Hematopoietic multipotent progenitor cell treated with erythropoietin and hydrocortisone succinate and interleukin-3 and kit ligand, for 15 days (in vitro differentiated cells): Measurements from ENCODE around the gene EHF.

Source experiments
- DNase-seq: peaks from one replicate; pipeline ENCODE4 v3.0.0-alpha.2; 2015; ENCODE audit warnings: low spot score

The EHF gene

DNA sequence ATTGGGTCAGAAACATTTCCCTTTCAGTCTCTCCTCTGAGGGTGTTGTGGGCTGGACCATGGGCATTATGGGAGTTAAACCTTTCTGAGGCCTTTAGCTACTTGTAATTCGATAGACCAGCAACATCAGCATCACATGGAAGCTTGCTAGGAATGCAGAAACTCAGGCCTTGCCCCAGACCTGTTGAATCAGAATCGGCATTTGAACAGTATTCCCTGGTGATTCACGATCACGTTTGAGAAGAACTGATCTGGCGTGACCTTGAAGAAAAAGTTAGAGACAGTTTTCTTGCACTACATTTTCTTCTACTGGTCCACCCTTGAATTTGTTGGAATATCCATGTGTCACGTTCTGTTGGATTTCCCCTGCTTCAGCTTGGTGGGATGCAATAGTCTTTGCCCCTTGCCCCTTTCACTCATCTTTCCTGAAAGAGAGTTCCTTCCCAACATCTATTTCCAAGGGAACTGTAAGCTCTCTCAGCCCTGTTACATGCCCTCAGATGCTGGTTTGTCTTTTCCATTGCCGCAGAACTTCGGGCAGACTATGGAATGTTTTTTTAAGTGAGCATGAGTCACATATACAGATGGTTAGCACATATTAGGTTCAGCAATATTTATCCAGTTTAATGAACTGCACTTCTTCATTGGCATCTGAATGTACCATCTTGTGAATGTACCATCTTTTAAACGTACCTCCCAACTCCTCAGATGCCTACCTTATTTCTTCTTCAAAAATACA, 23.9 kb downstream of the EHF start:
- no peak for DNase-seq

DNA sequence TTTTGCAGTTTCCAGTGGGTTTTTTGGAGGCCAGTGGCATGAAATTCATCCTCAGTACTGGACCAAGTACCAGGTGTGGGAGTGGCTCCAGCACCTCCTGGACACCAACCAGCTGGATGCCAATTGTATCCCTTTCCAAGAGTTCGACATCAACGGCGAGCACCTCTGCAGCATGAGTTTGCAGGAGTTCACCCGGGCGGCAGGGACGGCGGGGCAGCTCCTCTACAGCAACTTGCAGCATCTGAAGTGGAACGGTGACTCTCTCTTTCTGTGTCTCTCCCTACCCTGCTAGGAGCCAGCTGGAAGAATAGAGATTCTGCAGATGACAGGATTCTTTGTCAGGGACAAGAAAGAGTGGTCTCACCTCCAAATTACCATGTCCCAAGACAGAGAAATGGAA, 25.5 kb downstream of the EHF start:
- no peak for DNase-seq

DNA sequence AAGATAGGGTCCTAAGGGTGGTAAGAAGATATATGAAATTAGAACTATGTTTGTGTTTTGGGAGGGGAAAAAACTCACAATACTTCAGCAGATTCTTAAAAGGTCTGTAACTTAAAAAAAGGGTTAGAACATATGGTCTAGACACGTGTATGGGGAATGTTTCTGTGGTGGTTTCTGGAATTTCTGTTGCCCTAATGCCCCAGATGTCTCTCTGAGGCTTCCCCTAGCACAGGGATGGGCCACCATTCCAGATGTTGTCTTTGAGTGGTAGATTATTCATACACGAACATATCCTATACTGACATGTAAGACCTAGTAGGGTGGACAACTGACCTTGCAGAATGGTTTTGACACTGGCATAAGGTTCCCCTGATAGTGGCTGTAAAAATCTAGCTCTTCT, 26.2 kb downstream of the EHF start:
- DNase-seq = no peak

DNA sequence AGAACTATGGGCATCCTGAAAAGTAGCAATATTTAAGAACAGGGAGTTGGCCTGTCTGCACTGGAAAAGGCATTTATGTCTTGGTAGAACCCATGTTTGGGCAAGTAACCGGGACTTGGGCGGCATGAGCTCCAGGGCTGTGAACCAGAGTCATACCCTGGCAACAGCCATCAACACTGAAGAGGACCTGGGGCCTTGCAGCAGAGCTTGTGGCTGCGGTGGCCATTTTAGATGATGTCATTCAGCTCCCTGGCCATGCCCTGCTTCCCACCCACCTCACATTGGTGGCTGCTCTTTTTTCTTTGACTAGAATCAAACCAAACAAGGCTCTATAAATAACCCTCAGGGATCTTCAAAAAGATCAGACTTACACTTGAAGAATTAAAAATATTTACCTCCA, 26.6 kb downstream of the EHF start:
- no peak for DNase-seq

DNA sequence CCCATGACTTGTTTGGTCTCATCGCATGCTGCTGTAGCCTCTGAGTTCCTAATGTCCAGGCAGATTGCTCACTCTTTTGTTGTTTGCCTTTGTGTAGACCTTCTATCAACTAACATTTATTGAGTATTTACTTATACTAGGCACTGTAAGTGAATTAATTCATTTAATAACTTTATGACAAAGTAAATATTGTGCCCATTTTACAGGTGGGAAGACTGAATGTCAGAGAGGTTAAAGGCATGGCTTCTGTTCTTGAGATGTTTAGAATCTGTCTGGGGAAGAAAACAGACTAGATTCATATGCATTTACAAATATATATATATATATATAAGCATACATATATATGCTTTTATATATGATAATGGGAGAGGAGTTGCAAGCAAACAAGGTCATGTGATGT, 27.1 kb downstream of the EHF start:
- DNase-seq = no peak

DNA sequence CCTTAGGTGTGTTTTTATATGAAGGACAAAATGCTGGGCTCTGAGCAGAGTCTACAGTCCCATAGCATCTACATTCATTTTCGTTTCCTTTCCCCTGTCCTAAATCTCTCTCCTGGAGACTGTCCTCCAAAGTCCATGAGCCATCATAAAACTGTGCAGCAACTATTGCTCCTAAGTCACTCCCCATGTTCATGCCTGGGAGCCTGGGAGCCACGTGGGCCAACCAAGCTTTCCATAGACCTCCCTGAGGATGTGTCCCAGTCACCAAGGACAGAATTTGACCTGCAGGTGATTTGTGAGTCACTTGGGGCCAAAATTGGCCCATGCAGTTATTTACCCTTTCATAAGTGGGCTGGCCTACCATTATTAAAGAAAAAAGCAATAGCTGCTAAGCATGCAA, 28.7 kb downstream of the EHF start:
- no peak for DNase-seq

DNA sequence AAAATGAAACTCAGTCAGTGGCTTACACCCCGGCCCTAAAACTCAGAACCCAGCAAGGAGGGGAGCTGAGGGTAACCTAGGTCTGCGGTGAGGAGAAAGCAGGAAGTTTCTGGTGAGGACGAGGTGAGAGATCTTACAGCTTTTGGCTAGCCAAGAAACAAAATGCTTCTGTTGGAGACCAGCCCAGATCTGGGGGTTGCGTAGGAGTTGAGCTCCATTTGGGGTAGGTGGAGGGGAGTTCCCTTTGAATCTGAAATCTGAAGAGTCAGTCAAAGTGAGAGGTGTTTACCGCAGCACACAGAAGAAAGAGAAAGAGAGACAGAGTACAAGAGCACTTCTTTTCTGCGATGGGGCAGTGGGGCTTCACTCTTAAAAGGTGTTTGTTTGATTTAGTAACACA, 29.6 kb downstream of the EHF start:
- no peak for DNase-seq

DNA sequence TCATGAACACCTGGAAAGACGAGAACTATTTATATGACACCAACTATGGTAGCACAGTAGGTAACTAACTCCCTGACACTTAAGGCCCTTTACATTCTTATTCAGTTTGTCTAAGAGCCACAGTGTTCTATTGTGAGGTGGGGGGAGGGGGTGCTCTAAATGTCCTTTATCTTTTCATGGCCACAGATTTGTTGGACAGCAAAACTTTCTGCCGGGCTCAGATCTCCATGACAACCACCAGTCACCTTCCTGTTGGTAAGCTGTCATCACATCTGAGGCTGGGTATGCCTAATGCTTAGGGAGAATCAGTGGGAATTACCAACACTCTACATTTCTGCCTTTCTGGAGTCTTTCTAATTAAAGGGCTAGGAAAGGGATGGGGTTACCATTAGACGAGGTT, 30.7 kb downstream of the EHF start:
- DNase-seq = no peak

DNA sequence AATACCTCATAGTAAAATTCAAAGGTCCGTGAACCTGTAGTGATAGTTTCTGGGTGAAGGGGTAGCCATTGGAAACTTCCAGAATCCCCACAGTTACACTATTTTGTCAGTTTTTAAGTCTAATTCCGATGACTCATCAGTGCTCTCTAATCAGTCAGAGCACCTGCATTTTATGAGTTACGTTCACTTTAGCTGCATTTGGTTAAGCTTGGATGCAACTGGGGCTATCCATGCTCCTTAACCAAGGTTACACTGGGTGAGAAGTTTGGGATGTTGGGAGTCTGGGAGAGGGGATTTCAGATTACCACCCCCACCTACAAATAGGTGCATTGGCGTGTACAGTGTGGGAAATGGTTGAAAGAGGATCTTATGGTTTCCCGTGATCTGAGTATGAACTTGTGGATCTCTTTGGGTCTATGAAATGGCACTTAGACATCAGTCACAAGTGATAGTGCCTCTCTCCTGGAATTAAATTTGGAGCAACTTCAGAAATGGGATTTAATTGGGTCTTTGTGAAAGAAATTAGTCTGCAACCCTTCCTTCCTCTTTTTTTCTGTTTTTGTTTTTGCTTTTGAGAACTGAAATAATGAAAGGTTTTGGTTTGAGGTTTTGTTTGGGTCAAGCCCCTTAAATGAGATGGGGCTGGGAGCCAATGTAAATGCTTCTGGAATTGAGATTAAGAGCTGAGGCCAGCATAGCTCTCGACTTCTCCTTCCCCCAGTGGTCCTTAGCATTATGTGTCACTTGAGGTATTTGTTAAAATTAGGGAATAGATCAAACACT, 31.5 kb downstream of the EHF start:
- DNase-seq = no peak

DNA sequence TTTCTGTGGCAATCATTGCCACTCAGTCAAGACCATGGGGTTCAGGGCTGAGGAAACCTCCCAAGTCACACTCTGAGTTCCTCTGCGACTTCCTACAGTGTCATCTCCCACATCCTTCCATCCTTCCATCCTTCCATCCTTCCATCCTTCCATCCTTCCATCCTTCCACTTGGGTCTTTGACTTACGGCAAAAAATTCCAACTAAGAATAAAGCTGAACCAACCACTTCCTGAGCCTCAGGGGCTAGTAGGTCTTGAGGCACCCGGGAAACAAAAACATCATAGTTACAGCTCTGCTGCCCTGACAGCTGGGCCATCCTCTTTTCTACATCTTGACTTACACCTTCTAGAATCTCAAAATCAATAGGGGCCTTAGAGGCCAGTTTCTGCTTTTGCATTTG, 32.1 kb downstream of the EHF start:
- no peak for DNase-seq

DNA sequence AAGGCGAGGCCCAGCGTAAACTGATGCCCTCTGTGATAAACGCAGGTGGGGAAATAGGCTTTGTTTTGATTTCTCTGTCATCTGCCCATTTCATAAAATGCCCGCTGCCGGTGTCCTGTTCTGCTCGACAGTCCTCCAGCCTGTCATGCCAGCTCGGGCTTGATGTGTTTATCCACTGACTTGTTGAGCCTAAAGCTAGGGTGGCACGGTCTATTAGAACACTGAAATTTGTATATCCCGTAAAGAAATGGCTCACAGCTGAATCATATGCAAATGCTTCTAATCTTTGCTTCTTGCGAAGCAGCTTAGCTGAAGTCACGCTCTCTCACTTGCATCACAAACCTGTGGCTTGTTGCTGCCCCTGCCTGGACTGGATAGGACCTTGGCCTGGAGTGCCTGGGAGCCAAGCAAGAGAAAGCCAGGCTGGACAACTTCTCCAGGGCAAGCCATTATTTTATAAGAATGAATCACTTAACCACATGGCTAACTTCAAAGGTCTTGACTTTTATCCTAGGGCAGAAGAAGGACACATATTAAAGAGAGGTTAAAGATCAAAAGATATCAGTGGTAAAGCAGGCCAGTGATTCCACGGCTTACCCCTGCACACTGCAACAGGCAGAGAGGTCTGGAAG, 33.1 kb downstream of the EHF start:
- DNase-seq = no peak

DNA sequence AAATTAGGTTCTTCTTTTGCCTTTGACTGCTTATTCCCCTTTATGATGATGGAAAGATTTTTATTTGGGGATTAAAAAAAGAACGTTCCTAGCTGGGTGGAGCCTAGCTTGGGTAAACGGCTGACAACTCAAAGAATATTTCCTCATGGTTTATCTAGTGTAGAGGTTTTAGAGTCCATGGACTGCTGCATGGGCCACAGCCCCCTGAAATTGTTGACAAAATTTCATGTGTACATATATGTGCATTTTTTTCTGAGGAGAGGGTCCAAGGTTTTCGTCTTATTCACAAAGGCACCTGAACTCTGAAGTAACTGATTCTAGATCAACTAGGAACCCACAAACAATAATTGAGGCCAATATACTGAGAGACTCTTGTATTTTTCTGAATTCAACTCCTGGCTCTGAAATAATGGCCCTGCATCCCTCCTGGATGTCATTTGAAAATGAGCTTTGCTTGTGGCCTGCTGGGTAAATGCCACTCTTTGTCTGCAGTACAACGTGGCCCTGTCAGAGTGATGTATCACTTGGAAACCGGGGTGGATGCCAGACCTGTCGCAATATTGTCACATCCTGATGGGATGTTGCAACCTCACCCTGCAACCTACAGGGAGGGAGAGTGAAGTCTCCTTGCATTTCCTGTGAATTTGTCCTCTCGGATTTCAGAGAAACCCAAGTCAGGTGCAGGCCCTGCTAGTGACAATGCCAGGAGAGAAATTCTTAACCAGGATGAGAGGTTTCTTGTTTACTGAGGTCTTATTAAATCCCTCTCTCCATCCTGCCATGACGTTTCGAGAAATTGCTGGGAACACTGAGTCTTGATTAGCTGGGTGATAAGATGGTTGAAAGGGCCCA, 33.8 kb downstream of the EHF start:
- no peak for DNase-seq

DNA sequence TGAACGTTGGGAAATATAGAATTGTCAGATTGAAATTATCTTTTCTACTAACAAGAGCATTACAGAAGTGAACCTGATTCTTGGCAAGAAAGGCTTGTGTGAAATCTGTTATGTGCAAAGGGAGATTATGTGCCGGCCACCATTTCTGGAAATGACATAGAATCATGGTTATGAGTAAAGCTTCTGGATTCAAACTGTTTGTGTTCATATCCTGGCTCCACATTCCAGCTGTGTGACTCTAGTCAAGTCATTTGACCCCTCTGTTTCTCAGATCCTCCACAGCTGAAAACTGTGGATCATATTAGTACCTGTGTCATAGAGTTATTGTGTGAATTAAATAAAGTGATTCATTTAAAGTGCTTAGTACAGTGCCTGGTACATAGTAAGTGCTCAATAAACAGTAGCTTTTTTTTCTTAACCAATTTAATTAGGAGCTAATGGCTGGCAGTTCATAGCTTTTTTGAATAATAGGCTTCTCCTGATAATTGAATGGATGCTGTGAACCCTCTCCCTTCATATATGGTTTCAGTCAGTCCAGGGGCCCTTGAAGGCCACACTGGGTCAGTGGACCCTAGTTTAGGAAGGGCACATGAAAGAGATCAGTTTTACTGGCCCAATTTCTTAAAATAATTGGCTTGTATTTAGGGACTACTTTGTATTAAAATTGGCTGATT, 34.6 kb downstream of the EHF start:
- DNase-seq = no peak

DNA sequence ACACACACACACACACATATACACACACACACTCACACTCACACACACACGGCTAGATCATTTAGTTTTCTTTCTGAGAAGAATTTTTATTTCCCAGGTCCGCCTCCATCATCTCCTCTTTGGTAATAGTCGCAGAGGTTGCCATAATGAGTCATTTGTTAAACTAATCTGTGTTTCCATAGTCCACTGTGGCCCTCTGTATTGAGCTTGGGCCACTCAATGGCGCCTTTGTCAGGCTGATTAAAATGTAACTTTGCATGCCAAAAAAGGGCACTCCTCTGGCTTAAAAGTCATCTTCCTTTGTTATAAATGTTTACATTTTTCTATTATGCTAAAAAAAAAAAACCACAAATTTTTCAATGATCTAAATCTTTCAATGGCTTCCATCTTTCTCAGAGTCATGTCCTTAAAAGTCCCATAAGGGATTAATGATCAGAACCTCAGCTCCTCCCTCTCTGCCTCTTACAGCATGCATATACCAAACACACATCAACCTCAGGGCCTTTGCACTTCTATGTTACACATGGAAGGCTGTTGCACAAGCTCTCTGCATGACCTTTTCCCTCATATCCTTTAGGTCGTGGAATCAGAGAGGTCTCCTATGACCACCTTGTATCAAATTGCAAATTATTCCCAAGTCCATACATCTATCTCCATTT, 35.3 kb downstream of the EHF start:
- DNase-seq = no peak

DNA sequence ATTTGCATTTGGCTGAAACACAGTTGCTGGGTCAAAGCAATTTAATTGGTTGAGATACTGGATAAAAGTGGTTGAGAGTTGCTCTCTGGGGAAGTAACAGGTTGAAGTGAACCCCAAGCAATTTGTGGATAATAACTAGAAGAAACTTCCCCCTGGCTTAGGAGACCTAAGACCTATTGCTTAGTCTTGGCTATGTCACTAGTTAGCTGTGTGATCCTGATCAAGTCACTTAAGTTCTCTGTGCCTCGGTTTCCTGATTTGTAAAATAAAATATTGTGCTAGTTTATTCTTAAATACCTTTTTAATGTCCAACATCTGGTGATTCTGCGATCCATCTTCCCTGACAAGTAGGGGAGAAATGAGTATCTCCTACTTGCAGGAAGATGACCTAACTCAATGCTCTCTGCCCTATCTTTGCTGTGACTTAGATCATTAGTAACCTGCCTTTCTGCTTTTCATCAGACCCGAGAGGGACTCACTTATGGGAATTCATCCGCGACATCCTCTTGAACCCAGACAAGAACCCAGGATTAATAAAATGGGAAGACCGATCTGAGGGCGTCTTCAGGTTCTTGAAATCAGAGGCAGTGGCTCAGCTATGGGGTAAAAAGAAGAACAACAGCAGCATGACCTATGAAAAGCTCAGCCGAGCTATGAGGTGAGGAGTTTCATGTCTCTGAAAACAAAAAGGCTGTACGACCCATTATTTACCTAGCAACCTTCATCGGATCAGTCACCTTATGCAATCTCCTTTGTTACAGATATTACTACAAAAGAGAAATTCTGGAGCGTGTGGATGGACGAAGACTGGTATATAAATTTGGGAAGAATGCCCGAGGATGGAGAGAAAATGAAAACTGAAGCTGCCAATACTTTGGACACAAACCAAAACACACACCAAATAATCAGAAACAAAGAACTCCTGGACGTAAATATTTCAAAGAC, 37.5 kb downstream of the EHF start:
- no peak for DNase-seq

DNA sequence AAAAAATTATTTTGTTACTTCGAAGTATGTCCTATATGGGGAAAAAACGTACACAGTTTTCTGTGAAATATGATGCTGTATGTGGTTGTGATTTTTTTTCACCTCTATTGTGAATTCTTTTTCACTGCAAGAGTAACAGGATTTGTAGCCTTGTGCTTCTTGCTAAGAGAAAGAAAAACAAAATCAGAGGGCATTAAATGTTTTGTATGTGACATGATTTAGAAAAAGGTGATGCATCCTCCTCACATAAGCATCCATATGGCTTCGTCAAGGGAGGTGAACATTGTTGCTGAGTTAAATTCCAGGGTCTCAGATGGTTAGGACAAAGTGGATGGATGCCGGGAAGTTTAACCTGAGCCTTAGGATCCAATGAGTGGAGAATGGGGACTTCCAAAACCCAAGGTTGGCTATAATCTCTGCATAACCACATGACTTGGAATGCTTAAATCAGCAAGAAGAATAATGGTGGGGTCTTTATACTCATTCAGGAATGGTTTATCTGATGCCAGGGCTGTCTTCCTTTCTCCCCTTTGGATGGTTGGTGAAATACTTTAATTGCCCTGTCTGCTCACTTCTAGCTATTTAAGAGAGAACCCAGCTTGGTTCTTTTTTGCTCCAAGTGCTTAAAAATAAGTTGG, 38.3 kb downstream of the EHF start:
- DNase-seq = no peak

DNA sequence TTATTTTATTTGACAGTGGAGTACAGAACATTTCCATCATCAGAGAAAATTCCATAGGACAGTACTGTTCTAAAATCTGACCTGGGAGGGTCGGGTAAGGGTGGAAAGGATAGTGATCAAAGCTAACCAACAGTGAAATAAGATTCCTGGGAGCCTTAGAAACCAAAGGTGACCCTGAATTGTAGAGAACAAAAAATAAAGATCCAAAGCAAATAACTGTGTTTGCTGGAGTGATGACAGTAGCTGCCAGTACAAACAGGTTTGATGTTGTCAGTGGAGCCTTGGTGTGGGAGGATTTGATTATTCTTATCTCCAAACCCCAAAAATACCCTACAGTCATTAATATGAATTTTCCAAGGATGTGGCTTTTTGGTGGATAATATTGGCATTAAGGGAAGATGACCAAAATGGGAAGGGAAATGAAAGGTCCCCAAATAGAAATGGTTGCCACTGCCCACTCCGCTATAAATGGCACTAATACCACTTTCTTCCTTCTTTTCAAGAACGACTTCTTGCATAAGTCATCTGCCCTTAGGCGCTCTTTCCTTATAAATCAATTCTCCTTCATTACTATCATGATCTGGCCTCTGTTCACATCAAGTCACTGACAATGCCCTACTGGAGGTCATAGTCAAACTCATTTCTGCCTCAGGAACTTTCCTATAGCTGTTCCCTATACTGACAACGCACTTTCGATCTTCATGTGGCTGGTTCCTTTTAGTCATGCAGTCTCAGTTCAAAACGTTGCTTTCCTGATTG, 44.4 kb downstream of the EHF start:
- no peak for DNase-seq

DNA sequence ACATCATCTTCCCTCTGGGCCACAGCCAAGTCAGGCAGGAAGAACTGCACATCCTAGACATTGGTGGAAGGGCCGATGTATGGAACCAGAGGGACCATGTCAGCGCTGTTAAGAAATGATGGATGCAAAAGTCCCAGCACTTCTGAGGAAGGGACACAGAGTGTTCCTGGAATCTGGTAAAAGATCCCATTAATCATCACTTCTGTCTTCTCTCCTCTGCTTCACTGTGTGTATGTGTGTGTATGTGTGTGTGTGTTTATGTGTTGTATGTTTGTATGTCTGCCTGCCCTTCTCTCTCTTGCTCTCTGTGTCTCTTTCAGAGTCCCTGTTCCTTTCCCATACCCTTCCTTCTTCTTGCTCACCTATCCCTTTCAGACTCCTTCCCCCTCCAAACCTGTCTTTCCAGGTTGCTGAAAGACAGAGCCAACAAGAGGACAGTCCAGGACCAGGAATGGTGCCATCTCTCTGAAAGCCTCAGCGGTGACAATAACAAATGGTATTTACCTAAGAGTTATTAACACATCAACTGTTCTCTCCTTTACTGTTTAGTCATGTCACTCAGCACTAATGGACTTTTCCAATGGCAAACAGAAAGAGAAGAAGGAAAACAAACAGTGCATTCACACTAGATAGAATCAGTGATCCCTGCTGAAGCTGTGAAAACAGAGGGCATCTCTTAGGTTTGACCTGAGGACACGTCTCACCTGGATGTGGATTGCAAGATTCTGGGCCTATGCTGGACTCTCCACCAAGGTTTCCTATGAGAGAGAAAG, 47.1 kb downstream of the EHF start:
- no peak for DNase-seq
